Parathyroid adenoma (tissue), 2 donors: ENCODE results near the gene BCO2.

Experiments used
- H2AFZ ChIP-seq: fragments of 300-600 bp; sonication (generic); one replicate; pipeline ENCODE4 v1.7.0; 2017; ENCODE audit warnings: antibody characterized with exemption, mild to moderate bottlenecking
- H3K27ac ChIP-seq: fragments of 300-600 bp; sonication (generic); one replicate; pipeline ENCODE4 v1.7.0; 2017
- H3K27me3 ChIP-seq: fragments of 300-600 bp; sonication (generic); one replicate; pipeline ENCODE4 v1.7.0; 2017; ENCODE audit warnings: low read length; ENCODE audit not compliant: control insufficient read depth, insufficient read depth
- H3K36me3 ChIP-seq: fragments of 300-600 bp; sonication (generic); one replicate; pipeline ENCODE4 v1.7.0; 2017; ENCODE audit warnings: low read length; ENCODE audit not compliant: control insufficient read depth, insufficient read depth
- H3K4me1 ChIP-seq: fragments of 300-600 bp; sonication (generic); one replicate; pipeline ENCODE4 v1.7.0; 2017; ENCODE audit warnings: control low read depth
- H3K4me2 ChIP-seq: fragments of 300-600 bp; sonication (generic); one replicate; pipeline ENCODE4 v1.7.0; 2017; ENCODE audit warnings: low read length
- H3K4me3 ChIP-seq: fragments of 300-600 bp; sonication (generic); one replicate; pipeline ENCODE4 v1.7.0; 2017; ENCODE audit warnings: low read depth, low read length
- H3K79me2 ChIP-seq: fragments of 300-600 bp; sonication (generic); one replicate; pipeline ENCODE4 v1.7.0; 2017; ENCODE audit warnings: control low read depth
- H3K9ac ChIP-seq: fragments of 300-600 bp; sonication (generic); one replicate; pipeline ENCODE4 v1.7.0; 2017; ENCODE audit warnings: mild to moderate bottlenecking
- H3K9me3 ChIP-seq: fragments of 300-600 bp; sonication (generic); one replicate; pipeline ENCODE4 v1.7.0; 2017; ENCODE audit warnings: low read length; ENCODE audit not compliant: control insufficient read depth
- CTCF ChIP-seq: fragments of 300-600 bp; sonication (generic); IDR thresholded peaks from one replicate; pipeline ENCODE4 v1.7.0; 2017; ENCODE audit warnings: antibody characterized with exemption, mild to moderate bottlenecking
- donor health status: primary hyperparathyroidism.

The BCO2 gene

GRCh38 chr11:112132737-112133136 is 42.6 kb upstream of the BCO2 start:
- no peak for TF ChIP-seq CTCF
- Histone ChIP-seq H3K9ac (no peak overlapping the region), H3K27me3 (no peaks in the 10 kb centered on the region), H3K4me2 (no peak overlapping the region), H3K36me3 (no peaks in the 10 kb centered on the region), H2AFZ (no peak overlapping the region), H3K27ac (no peak overlapping the region), H3K4me1 (no peaks in the 10 kb centered on the region), H3K9me3 (no peaks in the 10 kb centered on the region), H3K4me3 (no peak overlapping the region), H3K79me2 (no peaks in the 10 kb centered on the region)

GRCh38 chr11:112134473-112134872 is 40.8 kb upstream of the BCO2 start:
- Histone ChIP-seq H3K4me1 (no peaks in the 10 kb centered on the region), H3K9me3 (no peaks in the 10 kb centered on the region), H3K4me3 (no peak overlapping the region), H3K36me3 (no peaks in the 10 kb centered on the region), H3K27me3 (no peaks in the 10 kb centered on the region), H3K4me2 (no peak overlapping the region), H3K27ac (no peak overlapping the region), H2AFZ (no peak overlapping the region), H3K79me2 (no peaks in the 10 kb centered on the region), H3K9ac (no peak overlapping the region)
- no peak for TF ChIP-seq CTCF

- Histone ChIP-seq H3K27ac (no peak overlapping the region), H2AFZ (no peak overlapping the region), H3K36me3 (no peaks in the 10 kb centered on the region), H3K4me3 (no peak overlapping the region), H3K9ac (no peak overlapping the region), H3K27me3 (no peaks in the 10 kb centered on the region), H3K79me2 (no peaks in the 10 kb centered on the region), H3K4me1 (no peaks in the 10 kb centered on the region), H3K4me2 (no peak overlapping the region), H3K9me3 (no peaks in the 10 kb centered on the region)
- TF ChIP-seq CTCF, result no peak
These were observed 31.7 kb upstream of the BCO2 start for GRCh38 chr11:112143597-112143996.

- Histone ChIP-seq H3K4me1 (no peaks in the 10 kb centered on the region), H3K4me2 (no peak overlapping the region), H3K4me3 (no peak overlapping the region), H3K27ac (no peak overlapping the region), H3K36me3 (no peaks in the 10 kb centered on the region), H3K9ac (no peak overlapping the region), H3K9me3 (no peaks in the 10 kb centered on the region), H2AFZ (no peak overlapping the region), H3K27me3 (no peaks in the 10 kb centered on the region), H3K79me2 (no peaks in the 10 kb centered on the region)
- no peak for TF ChIP-seq CTCF
These were observed 24.8 kb upstream of the BCO2 start for GRCh38 chr11:112150517-112150916.

- Histone ChIP-seq H3K27ac (no peak overlapping the region), H3K4me1 (no peaks in the 10 kb centered on the region), H3K9me3 (no peaks in the 10 kb centered on the region), H3K79me2 (no peaks in the 10 kb centered on the region), H3K36me3 (no peaks in the 10 kb centered on the region), H3K9ac (no peak overlapping the region), H3K4me2 (no peak overlapping the region), H2AFZ (no peak overlapping the region), H3K4me3 (no peak overlapping the region), H3K27me3 (no peaks in the 10 kb centered on the region)
- TF ChIP-seq CTCF, result no peak
These were observed 19.0 kb upstream of the BCO2 start for GRCh38 chr11:112156153-112156955.
